Astrocyte (in vitro differentiated cells and primary cell): ENCODE data around the gene SQSTM1. TPM values are rescaled to one million over a fixed set of nuclear protein-coding genes. Genes with fewer than 3 reads are reported as not detected.
A peak's percentile ranks its signal among the peaks of the same experiment; 100 is the strongest.

Source experiments
- DNase-seq: peaks from one replicate; pipeline ENCODE4 v3.0.0-alpha.2; 2010; ENCODE audit warnings: low read depth
- FAIRE-seq: peaks from 2 replicates; lab custom pipeline; 2011; peaks lifted over from hg19 to GRCh38; lab: Jason Lieb, UNC
- H2AFZ ChIP-seq: 2 replicates; pipeline ENCODE4 v1.6.0; 2012; ENCODE audit warnings: low read depth, low read length, inconsistent platforms
- H3K27ac ChIP-seq: 2 replicates; pipeline ENCODE4 v1.5.1; 2011; ENCODE audit warnings: low read depth, low read length, inconsistent platforms
- H3K27me3 ChIP-seq: 2 replicates; pipeline ENCODE4 v1.6.0; 2011; ENCODE audit warnings: low read length, inconsistent platforms; ENCODE audit not compliant: insufficient read depth
- H3K36me3 ChIP-seq: 2 replicates; pipeline ENCODE4 v1.5.1; 2011; ENCODE audit warnings: low read length, inconsistent platforms; ENCODE audit not compliant: insufficient read depth
- H3K4me1 ChIP-seq: 2 replicates; pipeline ENCODE4 v1.5.1; 2011; ENCODE audit warnings: low read length, inconsistent platforms; ENCODE audit not compliant: insufficient read depth
- H3K4me2 ChIP-seq: 2 replicates; pipeline ENCODE4 v1.6.0; 2012; ENCODE audit warnings: low read length, inconsistent platforms
- H3K4me3 ChIP-seq: 2 replicates; pipeline ENCODE4 v1.5.1; 2011; ENCODE audit warnings: low read depth, mild to moderate bottlenecking, low read length, inconsistent platforms; ENCODE audit not compliant: insufficient read depth
- H3K79me2 ChIP-seq: 2 replicates; pipeline ENCODE4 v1.6.0; 2012; ENCODE audit warnings: mild to moderate bottlenecking, low read length, inconsistent platforms; ENCODE audit not compliant: insufficient read depth
- H3K9ac ChIP-seq: 2 replicates; pipeline ENCODE4 v1.6.0; 2012; ENCODE audit warnings: mild to moderate bottlenecking, low read length, inconsistent platforms
- H3K9me3 ChIP-seq: 2 replicates; pipeline ENCODE4 v1.5.1; 2012; ENCODE audit warnings: low read depth, mild to moderate bottlenecking, low read length, inconsistent platforms; ENCODE audit not compliant: insufficient read depth
- H4K20me1 ChIP-seq: 2 replicates; pipeline ENCODE4 v1.6.0; 2012; ENCODE audit warnings: low read length, inconsistent platforms; ENCODE audit not compliant: insufficient read depth
- H3K27ac Mint-ChIP-seq: one replicate; pipeline ENCODE4 v1.8.0; 2021; ENCODE audit warnings: mild to moderate bottlenecking, mixed read lengths; ENCODE audit not compliant: unreplicated experiment
- H3K27me3 Mint-ChIP-seq: one replicate; pipeline ENCODE4 v1.8.0; 2021; ENCODE audit warnings: low read depth, mixed read lengths; ENCODE audit not compliant: unreplicated experiment
- H3K36me3 Mint-ChIP-seq: one replicate; pipeline ENCODE4 v1.8.0; 2021; ENCODE audit warnings: low read depth, mixed read lengths; ENCODE audit not compliant: unreplicated experiment
- H3K4me1 Mint-ChIP-seq: one replicate; pipeline ENCODE4 v1.8.0; 2021; ENCODE audit warnings: low read depth, mixed read lengths; ENCODE audit not compliant: unreplicated experiment
- H3K4me3 Mint-ChIP-seq: one replicate; pipeline ENCODE4 v1.8.0; 2021; ENCODE audit warnings: mild to moderate bottlenecking, moderate library complexity, mixed read lengths; ENCODE audit not compliant: unreplicated experiment
- H3K9me3 Mint-ChIP-seq: one replicate; pipeline ENCODE4 v1.8.0; 2021; ENCODE audit warnings: mild to moderate bottlenecking, mixed read lengths; ENCODE audit not compliant: unreplicated experiment
- EZH2 ChIP-seq: IDR thresholded peaks from 2 replicates; pipeline ENCODE4 v1.6.1; 2012; ENCODE audit warnings: mild to moderate bottlenecking, low read length, inconsistent platforms; ENCODE audit not compliant: insufficient read depth
- total RNA-seq: library from RNA; stranded (reverse); gene quantifications from 2 replicates; pipeline ENCODE4 v1.2.1, GENCODE V29; 2021
- TF ChIP-seq, protein P1 (sequence below): IDR thresholded peaks from 2 replicates; pipeline ENCODE4 v1.5.1; 2011; ENCODE audit warnings: low read depth, mild to moderate bottlenecking, inconsistent platforms, low read length, moderate library complexity; ENCODE audit not compliant: insufficient read depth

Gene SQSTM1
- total RNA-seq, 1 donor from 2014 or later: 262 TPM

- Mint-ChIP-seq H3K36me3 (peaks cover 9% of the 10 kb centered on the region), H3K4me1 (peaks cover 14% of the 10 kb centered on the region), H3K27ac (no peak within 1 kb of the TSS), H3K27me3 (no peaks in the 10 kb centered on the region), H3K4me3 (peak within 1 kb of the TSS; percentile 82), H3K9me3 (no peaks in the 10 kb centered on the region)
- Histone ChIP-seq H3K4me3 (peak within 1 kb of the TSS; percentile 71), H3K4me1 (peaks cover 21% of the 10 kb centered on the region), H2AFZ (peak within 1 kb of the TSS; percentile 71), H3K9ac (peak within 1 kb of the TSS; percentile 83), H3K9me3 (no peaks in the 10 kb centered on the region), H3K27me3 (no peaks in the 10 kb centered on the region), H3K4me2 (peak within 1 kb of the TSS; percentile 92), H3K36me3 (no peaks in the 10 kb centered on the region), H3K27ac (peak within 1 kb of the TSS; percentile 42), H4K20me1 (peaks cover 40% of the 10 kb centered on the region), H3K79me2 (peaks cover 43% of the 10 kb centered on the region)
- no peak for FAIRE-seq
- TF ChIP-seq, protein P1, sequence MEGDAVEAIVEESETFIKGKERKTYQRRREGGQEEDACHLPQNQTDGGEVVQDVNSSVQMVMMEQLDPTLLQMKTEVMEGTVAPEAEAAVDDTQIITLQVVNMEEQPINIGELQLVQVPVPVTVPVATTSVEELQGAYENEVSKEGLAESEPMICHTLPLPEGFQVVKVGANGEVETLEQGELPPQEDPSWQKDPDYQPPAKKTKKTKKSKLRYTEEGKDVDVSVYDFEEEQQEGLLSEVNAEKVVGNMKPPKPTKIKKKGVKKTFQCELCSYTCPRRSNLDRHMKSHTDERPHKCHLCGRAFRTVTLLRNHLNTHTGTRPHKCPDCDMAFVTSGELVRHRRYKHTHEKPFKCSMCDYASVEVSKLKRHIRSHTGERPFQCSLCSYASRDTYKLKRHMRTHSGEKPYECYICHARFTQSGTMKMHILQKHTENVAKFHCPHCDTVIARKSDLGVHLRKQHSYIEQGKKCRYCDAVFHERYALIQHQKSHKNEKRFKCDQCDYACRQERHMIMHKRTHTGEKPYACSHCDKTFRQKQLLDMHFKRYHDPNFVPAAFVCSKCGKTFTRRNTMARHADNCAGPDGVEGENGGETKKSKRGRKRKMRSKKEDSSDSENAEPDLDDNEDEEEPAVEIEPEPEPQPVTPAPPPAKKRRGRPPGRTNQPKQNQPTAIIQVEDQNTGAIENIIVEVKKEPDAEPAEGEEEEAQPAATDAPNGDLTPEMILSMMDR: no peak
- TF ChIP-seq EZH2: no peak
- DNase-seq: peak; percentile 48
Observed at GRCh38 chr5:179806250-179807048, 14.3 kb upstream of the SQSTM1 start, which contains the start of gene MGAT4B. TSS of gene MGAT4B (minus strand) at chr5:179806866. CDS start at chr5:179806583, 283 bp downstream.

DNA sequence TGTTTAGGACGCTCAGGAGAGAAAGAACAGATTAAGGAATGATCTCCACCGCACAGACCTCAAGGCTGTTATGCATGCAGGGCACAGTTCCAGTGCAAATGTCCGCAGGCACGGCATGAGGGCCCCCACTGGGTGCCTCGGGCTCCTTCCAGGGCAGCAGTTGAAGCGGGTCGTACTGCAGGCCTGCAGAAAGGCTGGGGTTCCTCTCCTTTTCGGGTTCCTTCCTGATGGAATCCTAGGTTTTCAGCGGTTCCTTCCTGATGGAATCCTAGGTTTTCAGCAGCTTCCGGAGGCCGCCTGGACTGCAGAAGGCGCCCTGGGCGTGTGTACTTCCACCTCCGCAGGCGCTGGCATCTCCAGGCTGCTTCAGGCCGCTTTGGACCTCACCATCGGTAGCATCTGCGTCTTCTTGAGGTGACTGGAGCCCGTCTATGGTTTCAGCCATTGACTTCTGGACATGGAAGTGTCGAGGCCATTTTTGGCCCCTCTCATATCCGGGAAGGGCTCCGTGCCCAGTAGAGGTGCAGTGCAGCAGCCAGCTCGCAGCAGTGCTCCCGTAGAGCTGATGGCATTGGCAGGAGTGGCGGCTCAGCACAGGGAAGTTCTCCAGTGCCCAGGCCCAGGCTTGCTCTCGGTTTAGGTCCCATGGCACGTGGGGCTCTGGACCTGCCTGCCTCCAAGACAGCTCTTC, 8.4 kb upstream of the SQSTM1 start:
- H4K20me1 ChIP-seq: no peaks in the 10 kb centered on the region
- H3K4me1 ChIP-seq: peaks cover 7% of the 10 kb centered on the region
- DNase-seq: no peak
- no peaks in the 10 kb centered on the region for H3K36me3 ChIP-seq
- no peaks in the 10 kb centered on the region for H3K27me3 ChIP-seq
- Mint-ChIP-seq H3K9me3 (no peaks in the 10 kb centered on the region), H3K36me3 (peaks cover 16% of the 10 kb centered on the region), H3K4me1 (no peaks in the 10 kb centered on the region), H3K4me3 (no peak overlapping the region), H3K27ac (no peak overlapping the region), H3K27me3 (no peaks in the 10 kb centered on the region)
- H3K9me3 ChIP-seq: no peaks in the 10 kb centered on the region
- H3K79me2 ChIP-seq: no peaks in the 10 kb centered on the region
- H3K27ac ChIP-seq: no peak overlapping the region
- no peak for FAIRE-seq
- H3K4me2 ChIP-seq: no peak overlapping the region
- no peak for TF ChIP-seq EZH2
- TF ChIP-seq, protein P1: no peak
- H2AFZ ChIP-seq: no peak overlapping the region
- no peak overlapping the region for H3K4me3 ChIP-seq
- H3K9ac ChIP-seq: no peak overlapping the region
